ENCODE data around the gene MYO16.

Gene MYO16

GRCh38 chr13:108755083-108755482 lies 125.7 kb downstream of the MYO16 start:
- H3K27ac ChIP-seq: no peak overlapping the region
- no peak for TF ChIP-seq ZFX (IDR thresholded peaks at IDR 0.05)
- TF ChIP-seq, protein P1, sequence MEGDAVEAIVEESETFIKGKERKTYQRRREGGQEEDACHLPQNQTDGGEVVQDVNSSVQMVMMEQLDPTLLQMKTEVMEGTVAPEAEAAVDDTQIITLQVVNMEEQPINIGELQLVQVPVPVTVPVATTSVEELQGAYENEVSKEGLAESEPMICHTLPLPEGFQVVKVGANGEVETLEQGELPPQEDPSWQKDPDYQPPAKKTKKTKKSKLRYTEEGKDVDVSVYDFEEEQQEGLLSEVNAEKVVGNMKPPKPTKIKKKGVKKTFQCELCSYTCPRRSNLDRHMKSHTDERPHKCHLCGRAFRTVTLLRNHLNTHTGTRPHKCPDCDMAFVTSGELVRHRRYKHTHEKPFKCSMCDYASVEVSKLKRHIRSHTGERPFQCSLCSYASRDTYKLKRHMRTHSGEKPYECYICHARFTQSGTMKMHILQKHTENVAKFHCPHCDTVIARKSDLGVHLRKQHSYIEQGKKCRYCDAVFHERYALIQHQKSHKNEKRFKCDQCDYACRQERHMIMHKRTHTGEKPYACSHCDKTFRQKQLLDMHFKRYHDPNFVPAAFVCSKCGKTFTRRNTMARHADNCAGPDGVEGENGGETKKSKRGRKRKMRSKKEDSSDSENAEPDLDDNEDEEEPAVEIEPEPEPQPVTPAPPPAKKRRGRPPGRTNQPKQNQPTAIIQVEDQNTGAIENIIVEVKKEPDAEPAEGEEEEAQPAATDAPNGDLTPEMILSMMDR (conservative IDR thresholded peaks at IDR 0.05): no peak

DNA sequence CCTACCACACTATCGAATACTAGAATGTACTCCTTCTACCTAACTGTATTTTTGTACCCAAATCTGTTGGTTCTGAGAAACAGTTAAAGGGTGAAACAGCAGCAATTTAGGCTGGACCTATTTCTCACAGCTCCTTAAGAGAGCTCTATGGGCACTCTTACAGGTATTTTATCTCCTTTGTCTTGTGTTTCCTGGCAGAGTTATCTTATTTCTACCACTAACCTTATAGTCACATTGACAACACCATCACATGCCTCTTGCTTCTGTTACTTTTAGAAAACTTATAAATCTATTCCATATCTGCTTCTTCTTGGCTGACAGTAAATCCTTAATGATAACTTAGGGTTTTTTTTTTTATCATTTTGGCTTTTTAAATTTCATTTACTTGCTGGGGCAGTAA lies 130.7 kb downstream of the MYO16 start:
- no peak overlapping the region for H3K27ac ChIP-seq
- TF ChIP-seq, protein P1 (conservative IDR thresholded peaks at IDR 0.05): no peak
- no peak for TF ChIP-seq ZFX (IDR thresholded peaks at IDR 0.05)

DNA sequence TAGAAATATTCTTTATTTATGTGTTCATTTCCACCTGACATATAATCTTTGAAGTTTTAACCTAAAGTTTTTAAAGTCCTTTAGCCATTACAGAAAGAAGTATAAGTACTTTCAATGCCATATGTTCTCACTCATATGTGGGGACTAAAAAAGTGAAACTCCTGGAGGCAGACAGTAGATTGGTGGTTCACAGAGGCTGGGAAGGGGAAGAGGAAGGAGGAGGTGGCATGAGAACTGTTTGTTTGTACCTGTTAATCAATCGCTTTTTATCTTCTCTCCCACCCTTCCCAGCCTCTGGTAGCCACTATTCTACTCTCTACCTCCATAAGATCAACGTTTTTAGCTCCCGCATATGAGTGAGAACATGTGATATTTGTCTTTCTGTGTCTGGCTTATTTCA lies 131.1 kb downstream of the MYO16 start:
- no peak overlapping the region for H3K27ac ChIP-seq
- TF ChIP-seq, protein P1 (conservative IDR thresholded peaks at IDR 0.05): no peak
- no peak for TF ChIP-seq ZFX (IDR thresholded peaks at IDR 0.05)

DNA sequence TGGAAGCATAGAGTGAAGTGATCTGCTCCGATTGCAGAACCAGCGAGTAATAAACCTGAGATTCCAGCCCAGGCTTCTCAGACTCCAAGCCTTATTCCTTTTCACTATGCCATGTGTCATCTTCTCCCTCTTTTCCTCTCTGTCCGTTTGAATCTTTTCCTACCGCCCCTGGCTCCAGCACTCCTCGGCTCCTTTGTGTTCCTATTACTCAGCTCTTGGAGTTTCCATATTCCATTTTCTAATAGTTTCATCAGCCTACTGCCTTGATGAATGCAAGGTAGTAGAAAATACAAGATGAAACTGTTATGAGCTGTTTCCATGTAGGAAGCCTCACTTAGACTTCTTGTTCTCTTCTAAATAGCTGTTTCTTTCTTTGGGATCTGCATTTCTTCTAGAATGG lies 138.6 kb downstream of the MYO16 start:
- TF ChIP-seq, protein P1 (conservative IDR thresholded peaks at IDR 0.05): no peak
- TF ChIP-seq ZFX (IDR thresholded peaks at IDR 0.05): no peak
- H3K27ac ChIP-seq: no peak overlapping the region

- TF ChIP-seq, protein P1 (conservative IDR thresholded peaks at IDR 0.05): no peak
- no peak for TF ChIP-seq ZFX (IDR thresholded peaks at IDR 0.05)
- no peak overlapping the region for H3K27ac ChIP-seq
Measured at GRCh38 chr13:108769213-108770070, 140.0 kb downstream of the MYO16 start.

DNA sequence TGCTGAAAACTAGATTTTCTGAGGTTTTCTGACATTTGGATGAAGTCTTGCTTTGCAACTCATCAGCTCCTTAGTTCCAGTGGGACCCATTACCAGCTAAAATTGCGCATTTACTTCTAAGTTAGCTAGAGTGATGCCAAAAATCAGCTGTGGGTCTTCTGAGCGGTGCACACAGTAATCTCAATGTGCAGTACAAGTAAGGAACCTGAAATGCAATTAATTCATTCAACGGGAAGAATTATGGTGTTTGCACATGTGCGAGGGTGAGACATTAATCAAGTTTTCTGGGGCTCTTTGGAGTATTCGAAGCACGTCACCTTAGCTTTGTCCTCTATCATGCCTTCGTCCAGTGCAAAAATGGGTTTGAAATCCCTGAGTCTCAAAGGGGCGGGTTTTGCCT lies 146.2 kb downstream of the MYO16 start:
- no peak overlapping the region for H3K27ac ChIP-seq
- TF ChIP-seq, protein P1 (conservative IDR thresholded peaks at IDR 0.05): no peak
- no peak for TF ChIP-seq ZFX (IDR thresholded peaks at IDR 0.05)

GRCh38 chr13:108776650-108777049 lies 147.2 kb downstream of the MYO16 start:
- TF ChIP-seq ZFX (IDR thresholded peaks at IDR 0.05): no peak
- TF ChIP-seq, protein P1 (conservative IDR thresholded peaks at IDR 0.05): no peak
- no peak overlapping the region for H3K27ac ChIP-seq

Measured in C4-2B (cell line).